Measurements from ENCODE around the gene ATG5. TPM values are rescaled to one million over a fixed set of nuclear protein-coding genes. Genes with fewer than 3 reads are reported as not detected.
A peak's percentile ranks its signal among the peaks of the same experiment; 100 is the strongest.

ATG5 gene
- polyA plus RNA-seq, 1 donor from 2014 or later, result 45.5 TPM

DNA sequence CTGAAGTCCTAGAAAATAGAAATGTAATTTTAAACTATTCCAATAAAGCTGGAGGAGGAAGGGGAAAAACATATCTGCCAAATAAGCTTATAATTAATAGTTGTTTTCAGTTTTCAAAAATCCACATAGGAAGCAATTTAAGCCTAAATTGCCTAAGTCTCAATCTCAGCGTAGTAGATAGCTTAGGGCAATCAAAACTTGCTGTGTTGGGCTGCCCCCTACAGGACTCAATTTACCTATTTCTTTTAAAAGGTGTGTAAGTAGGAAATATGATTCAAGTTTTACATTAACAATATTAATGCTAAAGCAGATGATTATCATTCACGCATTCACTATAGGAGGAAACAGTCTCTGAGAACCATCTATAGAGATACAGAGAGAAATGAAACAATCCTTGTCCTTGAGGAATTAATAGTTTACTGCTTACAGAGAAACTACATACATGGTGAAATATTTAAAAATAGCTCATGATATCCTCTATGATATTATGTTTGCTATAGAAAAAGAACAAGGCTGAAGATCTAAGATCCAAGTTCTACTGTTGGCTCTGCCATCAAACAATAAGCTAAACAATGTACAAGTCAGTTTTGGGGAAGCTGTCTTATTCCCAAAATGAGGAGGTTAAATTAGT lies 102.1 kb downstream of the ATG5 start:
- no peaks in the 10 kb centered on the region for H3K9me3 ChIP-seq (ENCODE audit: low read length)
- H3K27ac ChIP-seq (ENCODE audit: low read length), result no peak overlapping the region
- H2AFZ ChIP-seq (ENCODE audit: low read depth, low read length), result no peak overlapping the region
- H3F3A ChIP-seq (ENCODE audit: insufficient read depth, low read length, poor library complexity, severe bottlenecking), result no peaks in the 10 kb centered on the region
- H3K4me2 ChIP-seq (ENCODE audit: low read length), result no peak overlapping the region
- no peaks in the 10 kb centered on the region for H3K9me2 ChIP-seq (ENCODE audit: insufficient read depth, low read length)
- H3K27me3 ChIP-seq (ENCODE audit: insufficient read depth, low read depth, low read length), result no peaks in the 10 kb centered on the region
- no peak overlapping the region for H3K4me3 ChIP-seq (ENCODE audit: low read length)
- H3K9ac ChIP-seq (ENCODE audit: low read length), result no peak overlapping the region
- no peaks in the 10 kb centered on the region for H4K20me1 ChIP-seq (ENCODE audit: insufficient read depth)
- no peaks in the 10 kb centered on the region for H3K79me2 ChIP-seq (replicated peaks; ENCODE audit: insufficient read depth, low read length)
- H3K36me3 ChIP-seq (ENCODE audit: insufficient read depth, low read length), result no peaks in the 10 kb centered on the region
- TF ChIP-seq POLR2AphosphoS5 (IDR thresholded peaks at IDR 0.05) (no peak), CTCF (IDR thresholded peaks at IDR 0.05; ENCODE audit: poor library complexity, severe bottlenecking) (peak; percentile 70), SMC3 (conservative IDR thresholded peaks at IDR 0.05; ENCODE audit: poor library complexity) (peak; percentile 71), EP300 (conservative IDR thresholded peaks at IDR 0.05; ENCODE audit: poor library complexity, severe bottlenecking) (no peak), RAD21 (conservative IDR thresholded peaks at IDR 0.05) (peak; percentile 76), MXI1 (conservative IDR thresholded peaks at IDR 0.05; ENCODE audit: poor library complexity, severe bottlenecking) (no peak), TAF1 (IDR thresholded peaks at IDR 0.05; ENCODE audit: low read depth) (no peak), EZH2 (IDR thresholded peaks at IDR 0.05; ENCODE audit: borderline replicate concordance, insufficient read depth, low read length, poor library complexity, severe bottlenecking) (no peak)
- TF ChIP-seq, protein P1, sequence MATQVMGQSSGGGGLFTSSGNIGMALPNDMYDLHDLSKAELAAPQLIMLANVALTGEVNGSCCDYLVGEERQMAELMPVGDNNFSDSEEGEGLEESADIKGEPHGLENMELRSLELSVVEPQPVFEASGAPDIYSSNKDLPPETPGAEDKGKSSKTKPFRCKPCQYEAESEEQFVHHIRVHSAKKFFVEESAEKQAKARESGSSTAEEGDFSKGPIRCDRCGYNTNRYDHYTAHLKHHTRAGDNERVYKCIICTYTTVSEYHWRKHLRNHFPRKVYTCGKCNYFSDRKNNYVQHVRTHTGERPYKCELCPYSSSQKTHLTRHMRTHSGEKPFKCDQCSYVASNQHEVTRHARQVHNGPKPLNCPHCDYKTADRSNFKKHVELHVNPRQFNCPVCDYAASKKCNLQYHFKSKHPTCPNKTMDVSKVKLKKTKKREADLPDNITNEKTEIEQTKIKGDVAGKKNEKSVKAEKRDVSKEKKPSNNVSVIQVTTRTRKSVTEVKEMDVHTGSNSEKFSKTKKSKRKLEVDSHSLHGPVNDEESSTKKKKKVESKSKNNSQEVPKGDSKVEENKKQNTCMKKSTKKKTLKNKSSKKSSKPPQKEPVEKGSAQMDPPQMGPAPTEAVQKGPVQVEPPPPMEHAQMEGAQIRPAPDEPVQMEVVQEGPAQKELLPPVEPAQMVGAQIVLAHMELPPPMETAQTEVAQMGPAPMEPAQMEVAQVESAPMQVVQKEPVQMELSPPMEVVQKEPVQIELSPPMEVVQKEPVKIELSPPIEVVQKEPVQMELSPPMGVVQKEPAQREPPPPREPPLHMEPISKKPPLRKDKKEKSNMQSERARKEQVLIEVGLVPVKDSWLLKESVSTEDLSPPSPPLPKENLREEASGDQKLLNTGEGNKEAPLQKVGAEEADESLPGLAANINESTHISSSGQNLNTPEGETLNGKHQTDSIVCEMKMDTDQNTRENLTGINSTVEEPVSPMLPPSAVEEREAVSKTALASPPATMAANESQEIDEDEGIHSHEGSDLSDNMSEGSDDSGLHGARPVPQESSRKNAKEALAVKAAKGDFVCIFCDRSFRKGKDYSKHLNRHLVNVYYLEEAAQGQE (IDR thresholded peaks at IDR 0.05; ENCODE audit: borderline replicate concordance), result no peak

- Histone ChIP-seq H3K27me3 (ENCODE audit: insufficient read depth, low read depth, low read length) (no peaks in the 10 kb centered on the region), H4K20me1 (ENCODE audit: insufficient read depth) (no peaks in the 10 kb centered on the region), H3K9me3 (ENCODE audit: low read length) (no peaks in the 10 kb centered on the region), H3K9ac (ENCODE audit: low read length) (no peak overlapping the region), H2AFZ (ENCODE audit: low read depth, low read length) (no peak overlapping the region), H3F3A (ENCODE audit: insufficient read depth, low read length, poor library complexity, severe bottlenecking) (no peaks in the 10 kb centered on the region), H3K4me2 (ENCODE audit: low read length) (no peak overlapping the region), H3K4me3 (ENCODE audit: low read length) (no peak overlapping the region), H3K79me2 (replicated peaks; ENCODE audit: insufficient read depth, low read length) (no peaks in the 10 kb centered on the region), H3K36me3 (ENCODE audit: insufficient read depth, low read length) (no peaks in the 10 kb centered on the region), H3K9me2 (ENCODE audit: insufficient read depth, low read length) (no peaks in the 10 kb centered on the region), H3K27ac (ENCODE audit: low read length) (no peak overlapping the region)
- TF ChIP-seq, protein P1 (IDR thresholded peaks at IDR 0.05; ENCODE audit: borderline replicate concordance), result no peak
- TF ChIP-seq SMC3 (conservative IDR thresholded peaks at IDR 0.05; ENCODE audit: poor library complexity), result no peak
- TF ChIP-seq POLR2AphosphoS5 (IDR thresholded peaks at IDR 0.05), result no peak
- no peak for TF ChIP-seq CTCF (IDR thresholded peaks at IDR 0.05; ENCODE audit: poor library complexity, severe bottlenecking)
- no peak for TF ChIP-seq RAD21 (conservative IDR thresholded peaks at IDR 0.05)
- no peak for TF ChIP-seq EP300 (conservative IDR thresholded peaks at IDR 0.05; ENCODE audit: poor library complexity, severe bottlenecking)
Measured at GRCh38 chr6:106220485-106220884, 105.1 kb downstream of the ATG5 start.

All from neural cell (in vitro differentiated cells).